Measurements from ENCODE around the gene ZNRD2.

The ZNRD2 gene

GRCh38 chr11:65607614-65608426 lies 37.5 kb downstream of the ZNRD2 start:
- no peak for DNase-seq (ENCODE audit: low read depth in 3 of 3, low spot score in 1 of 3)

GRCh38 chr11:65609229-65609628 lies 39.0 kb downstream of the ZNRD2 start:
- no peak for DNase-seq (ENCODE audit: low read depth in 3 of 3, low spot score in 1 of 3)

GRCh38 chr11:65609665-65610064 lies 39.4 kb downstream of the ZNRD2 start:
- no peak for DNase-seq (ENCODE audit: low read depth in 3 of 3, low spot score in 1 of 3)

GRCh38 chr11:65610404-65610803 lies 40.1 kb downstream of the ZNRD2 start:
- no peak for DNase-seq (ENCODE audit: low read depth in 3 of 3, low spot score in 1 of 3)

- no peak for DNase-seq (ENCODE audit: low read depth in 3 of 3, low spot score in 1 of 3)
Observed at GRCh38 chr11:65611028-65611757, 40.9 kb downstream of the ZNRD2 start.

GRCh38 chr11:65611758-65612603 lies 41.7 kb downstream of the ZNRD2 start:
- no peak for DNase-seq (ENCODE audit: low read depth in 3 of 3, low spot score in 1 of 3)

GRCh38 chr11:65612691-65613090 lies 42.4 kb downstream of the ZNRD2 start:
- DNase-seq (ENCODE audit: low read depth in 3 of 3, low spot score in 1 of 3), result no peak

- no peak for DNase-seq (ENCODE audit: low read depth in 3 of 3, low spot score in 1 of 3)
Observed at GRCh38 chr11:65613091-65613928, 43.0 kb downstream of the ZNRD2 start.

- peak; percentile 97 to 100 (median 100) for DNase-seq (ENCODE audit: low read depth in 3 of 3, low spot score in 1 of 3)
Observed at GRCh38 chr11:65615229-65615949, 45.1 kb downstream of the ZNRD2 start, which contains the start of gene PCNX3. PCNX3 (plus strand) TSS chr11:65615776; CDS start chr11:65616312, 536 bp downstream.

GRCh38 chr11:65615950-65616574 lies 45.8 kb downstream of the ZNRD2 start:
- peak in 2 of 3 donors; percentile 26 to 30 for DNase-seq (ENCODE audit: low read depth in 3 of 3, low spot score in 1 of 3)

GRCh38 chr11:65616575-65617001 lies 46.3 kb downstream of the ZNRD2 start:
- DNase-seq (ENCODE audit: low read depth in 3 of 3, low spot score in 1 of 3), result no peak

GRCh38 chr11:65617136-65617850 lies 47.0 kb downstream of the ZNRD2 start:
- no peak for DNase-seq (ENCODE audit: low read depth in 3 of 3, low spot score in 1 of 3)

GRCh38 chr11:65617990-65618751 lies 47.9 kb downstream of the ZNRD2 start:
- no peak for DNase-seq (ENCODE audit: low read depth in 3 of 3, low spot score in 1 of 3)

- no peak for DNase-seq (ENCODE audit: low read depth in 3 of 3, low spot score in 1 of 3)
Observed at GRCh38 chr11:65618763-65619162, 48.5 kb downstream of the ZNRD2 start.

- DNase-seq (ENCODE audit: low read depth in 3 of 3, low spot score in 1 of 3), result no peak
Observed at GRCh38 chr11:65619281-65619928, 49.1 kb downstream of the ZNRD2 start.

GRCh38 chr11:65620666-65621065 lies 50.4 kb downstream of the ZNRD2 start:
- no peak for DNase-seq (ENCODE audit: low read depth in 3 of 3, low spot score in 1 of 3)

- DNase-seq (ENCODE audit: low read depth in 3 of 3, low spot score in 1 of 3), result no peak
Observed at GRCh38 chr11:65621460-65621859, 51.2 kb downstream of the ZNRD2 start.

Data from stimulated activated CD4-positive, alpha-beta T cell treated with anti-CD3 and anti-CD28 coated beads, TNF-alpha, amount 100 ng/mL, for 1 hour (primary cell).